Embryonic facial prominence (tissue), 1 donor: ENCODE measurements around the gene IL18BP.

Source experiments
- DNase-seq: peaks from one replicate; pipeline ENCODE4 v3.0.0-alpha.2; 2016; ENCODE audit errors: extremely low spot score

Gene IL18BP

GRCh38 chr11:72045849-72046248 is 47.1 kb downstream of the IL18BP start:
- DNase-seq: no peak

- DNase-seq: no peak
These were observed 50.2 kb downstream of the IL18BP start for GRCh38 chr11:72048766-72049460.
